Measurements from ENCODE around the gene PTPRE.

The PTPRE gene

GRCh38 chr10:127952575-127952869, 45.6 kb downstream of the PTPRE start:
- Histone ChIP-seq H3F3A (ENCODE audit: low read depth) (no peaks in the 10 kb centered on the region), H3K9me3 (ENCODE audit: insufficient read depth, low read depth, low read length) (no peaks in the 10 kb centered on the region), H3K27me3 (ENCODE audit: insufficient read depth, low read length, poor library complexity, severe bottlenecking) (no peaks in the 10 kb centered on the region), H3K36me3 (ENCODE audit: insufficient read depth, low read length) (no peaks in the 10 kb centered on the region), H3K9ac (ENCODE audit: low read depth, low read length, poor library complexity, severe bottlenecking) (no peak overlapping the region), H3K4me3 (ENCODE audit: low read length, poor library complexity, severe bottlenecking) (no peak overlapping the region), H2AFZ (ENCODE audit: low read length) (no peak overlapping the region), H3K9me2 (replicated peaks; ENCODE audit: low read depth, low read length) (no peaks in the 10 kb centered on the region), H4K20me1 (ENCODE audit: insufficient read depth, low read length, poor library complexity, severe bottlenecking) (no peaks in the 10 kb centered on the region), H3K4me1 (ENCODE audit: insufficient read depth, low read length, poor library complexity, severe bottlenecking) (no peaks in the 10 kb centered on the region), H3K4me2 (ENCODE audit: low read depth, low read length, poor library complexity, severe bottlenecking) (no peak overlapping the region), H3K79me2 (ENCODE audit: insufficient read depth, low read length) (no peaks in the 10 kb centered on the region)
- TF ChIP-seq EZH2phosphoT487 (IDR thresholded peaks at IDR 0.05; ENCODE audit: borderline replicate concordance) (no peak), CTCF (conservative IDR thresholded peaks at IDR 0.05; ENCODE audit: low read length) (no peak)

GRCh38 chr10:127952918-127953317, 46.0 kb downstream of the PTPRE start:
- no peak for TF ChIP-seq EZH2phosphoT487 (IDR thresholded peaks at IDR 0.05; ENCODE audit: borderline replicate concordance)
- TF ChIP-seq CTCF (conservative IDR thresholded peaks at IDR 0.05; ENCODE audit: low read length): no peak
- no peaks in the 10 kb centered on the region for H3K9me3 ChIP-seq (ENCODE audit: insufficient read depth, low read depth, low read length)
- no peaks in the 10 kb centered on the region for H4K20me1 ChIP-seq (ENCODE audit: insufficient read depth, low read length, poor library complexity, severe bottlenecking)
- no peak overlapping the region for H2AFZ ChIP-seq (ENCODE audit: low read length)
- H3K79me2 ChIP-seq (ENCODE audit: insufficient read depth, low read length): no peaks in the 10 kb centered on the region
- no peak overlapping the region for H3K4me2 ChIP-seq (ENCODE audit: low read depth, low read length, poor library complexity, severe bottlenecking)
- H3K9me2 ChIP-seq (replicated peaks; ENCODE audit: low read depth, low read length): no peaks in the 10 kb centered on the region
- H3K36me3 ChIP-seq (ENCODE audit: insufficient read depth, low read length): no peaks in the 10 kb centered on the region
- no peak overlapping the region for H3K9ac ChIP-seq (ENCODE audit: low read depth, low read length, poor library complexity, severe bottlenecking)
- H3K4me3 ChIP-seq (ENCODE audit: low read length, poor library complexity, severe bottlenecking): no peak overlapping the region
- H3K27me3 ChIP-seq (ENCODE audit: insufficient read depth, low read length, poor library complexity, severe bottlenecking): no peaks in the 10 kb centered on the region
- H3F3A ChIP-seq (ENCODE audit: low read depth): no peaks in the 10 kb centered on the region
- H3K4me1 ChIP-seq (ENCODE audit: insufficient read depth, low read length, poor library complexity, severe bottlenecking): no peaks in the 10 kb centered on the region

GRCh38 chr10:127953876-127954275, 47.0 kb downstream of the PTPRE start:
- H3K9me3 ChIP-seq (ENCODE audit: insufficient read depth, low read depth, low read length): no peaks in the 10 kb centered on the region

More at GRCh38 chr10:127953876-127954275, 47.0 kb downstream of the PTPRE start:
- Histone ChIP-seq H3K9ac (ENCODE audit: low read depth, low read length, poor library complexity, severe bottlenecking) (no peak overlapping the region), H3K27me3 (ENCODE audit: insufficient read depth, low read length, poor library complexity, severe bottlenecking) (no peaks in the 10 kb centered on the region), H2AFZ (ENCODE audit: low read length) (no peak overlapping the region), H3K4me3 (ENCODE audit: low read length, poor library complexity, severe bottlenecking) (no peak overlapping the region), H4K20me1 (ENCODE audit: insufficient read depth, low read length, poor library complexity, severe bottlenecking) (no peaks in the 10 kb centered on the region), H3K4me2 (ENCODE audit: low read depth, low read length, poor library complexity, severe bottlenecking) (no peak overlapping the region), H3F3A (ENCODE audit: low read depth) (no peaks in the 10 kb centered on the region), H3K4me1 (ENCODE audit: insufficient read depth, low read length, poor library complexity, severe bottlenecking) (no peaks in the 10 kb centered on the region), H3K79me2 (ENCODE audit: insufficient read depth, low read length) (no peaks in the 10 kb centered on the region), H3K9me2 (replicated peaks; ENCODE audit: low read depth, low read length) (no peaks in the 10 kb centered on the region), H3K36me3 (ENCODE audit: insufficient read depth, low read length) (no peaks in the 10 kb centered on the region)
- no peak for TF ChIP-seq EZH2phosphoT487 (IDR thresholded peaks at IDR 0.05; ENCODE audit: borderline replicate concordance)
- TF ChIP-seq CTCF (conservative IDR thresholded peaks at IDR 0.05; ENCODE audit: low read length): no peak

All from Loucy (cell line).